SK-N-SH (cell line): Measurements from ENCODE around the gene ABI3. TPM values are rescaled to one million over a fixed set of nuclear protein-coding genes. Genes with fewer than 3 reads are reported as not detected.

Experiments used
- CTCF ChIA-PET: fragments of 300-600, 350-600 bp; formaldehyde crosslinking; extraction: SDS; loops from one replicate; lab custom pipeline; 2021; lab: Yijun Ruan, JAX
- POLR2A ChIA-PET: fragments of 350-600 bp; sonication (Branson Sonifier 250); formaldehyde crosslinking; extraction: SDS; loops from one replicate; lab custom pipeline; 2020; ENCODE audit warnings: antibody characterized with exemption, inconsistent platforms; lab: Yijun Ruan, JAX
- DNase-seq: peaks from one replicate; pipeline ENCODE4 v3.0.0; 2012
- H2AFZ ChIP-seq: fragments of 200-600 bp; sonication (generic); 2 replicates; pipeline ENCODE4 v1.8.1; 2016; ENCODE audit warnings: antibody characterized with exemption, mild to moderate bottlenecking, low read depth
- H3F3A ChIP-seq: fragments of 200-600 bp; sonication (generic); replicated peaks from 2 replicates; pipeline ENCODE3; 2016; ENCODE audit warnings: antibody characterized with exemption, mild to moderate bottlenecking; ENCODE audit not compliant: insufficient read depth
- H3K27ac ChIP-seq, 2 experiments: fragments of 200-500 bp in 1 of 2; fragments of 200-600 bp in 1 of 2; sonication (Bioruptor generic) in 1 of 2; sonication (generic), shearing (Covaris generic) in 1 of 2; 2 replicates each; pipeline versions ENCODE4 v1.5.1 to v1.6.1; 2014 to 2016; ENCODE audit warnings: low read depth in 2 of 2, inconsistent platforms in 1 of 2, low read length in 1 of 2, mild to moderate bottlenecking in 1 of 2, mixed read lengths in 1 of 2
- H3K27me3 ChIP-seq: fragments of 200-600 bp; sonication (generic), shearing (Covaris generic); 2 replicates; pipeline ENCODE4 v1.6.1; 2016; ENCODE audit warnings: mixed run types; ENCODE audit not compliant: insufficient read depth
- H3K36me3 ChIP-seq, 2 experiments: fragments of 200-500 bp in 1 of 2; fragments of 200-600 bp in 1 of 2; sonication (Bioruptor generic) in 1 of 2; sonication (generic) in 1 of 2; replicated peaks in 1 of 2; 2 replicates each; pipeline versions ENCODE3 to v1.5.1; 2014 to 2016; ENCODE audit warnings: low read length in 1 of 2, mild to moderate bottlenecking in 1 of 2; ENCODE audit not compliant: insufficient read depth in 2 of 2, control insufficient read depth in 1 of 2
- H3K4me1 ChIP-seq, 2 experiments: fragments of 200-500 bp in 1 of 2; fragments of 200-600 bp in 1 of 2; sonication (Bioruptor generic) in 1 of 2; sonication (generic), shearing (Covaris generic) in 1 of 2; 2 replicates each; pipeline versions ENCODE4 v1.5.1 to v1.6.1; 2014 to 2016; ENCODE audit warnings: low read depth in 1 of 2, low read length in 1 of 2, mixed run types in 1 of 2; ENCODE audit not compliant: insufficient read depth in 2 of 2, control insufficient read depth in 1 of 2
- H3K4me2 ChIP-seq: fragments of 200-600 bp; sonication (generic), shearing (Covaris generic); 2 replicates; pipeline ENCODE4 v1.6.1; 2017; ENCODE audit warnings: mixed run types
- H3K4me3 ChIP-seq, 2 experiments: fragments of 200-500 bp in 1 of 2; fragments of 200-600 bp in 1 of 2; sonication (Bioruptor generic) in 1 of 2; sonication (generic), shearing (Covaris generic) in 1 of 2; 2 replicates each; pipeline versions ENCODE4 v1.5.1 to v1.8.1; 2014 to 2016; ENCODE audit warnings: low read depth in 2 of 2, inconsistent platforms in 1 of 2, low read length in 1 of 2, mild to moderate bottlenecking in 1 of 2, mixed read lengths in 1 of 2, moderate library complexity in 1 of 2
- H3K79me2 ChIP-seq: fragments of 200-600 bp; sonication (generic); 2 replicates; pipeline ENCODE4 v1.8.1; 2017; ENCODE audit warnings: mild to moderate bottlenecking; ENCODE audit not compliant: insufficient read depth
- H3K9ac ChIP-seq: fragments of 200-600 bp; sonication (generic); 2 replicates; pipeline ENCODE4 v1.6.1; 2017; ENCODE audit warnings: mixed run types
- H3K9me2 ChIP-seq: fragments of 200-600 bp; sonication (generic); 2 replicates; pipeline ENCODE4 v1.6.1; 2017; ENCODE audit warnings: mixed run types
- H3K9me3 ChIP-seq: fragments of 200-600 bp; sonication (generic); 2 replicates; pipeline ENCODE4 v1.6.1; 2017; ENCODE audit warnings: mixed run types, mild to moderate bottlenecking, moderate library complexity
- H4K20me1 ChIP-seq: fragments of 200-600 bp; sonication (generic); 2 replicates; pipeline ENCODE4 v1.6.1; 2017; ENCODE audit warnings: mild to moderate bottlenecking, mixed run types; ENCODE audit not compliant: insufficient read depth
- CHD2 ChIP-seq: fragments of 150-350 bp; IDR thresholded peaks from 2 replicates; pipeline ENCODE4 v1.6.1; 2018; ENCODE audit warnings: low read length; ENCODE audit not compliant: partially characterized antibody
- ELF1 ChIP-seq: IDR thresholded peaks from 2 replicates; pipeline ENCODE4 v1.4.0; 2012
- EZH2phosphoT487 ChIP-seq: fragments of 200-600 bp; sonication (generic); IDR thresholded peaks from 2 replicates; pipeline ENCODE4 v1.6.1; 2017; ENCODE audit warnings: low read depth, mixed run types, mild to moderate bottlenecking, antibody characterized with exemption, moderate library complexity, borderline replicate concordance
- FOSL2 ChIP-seq: IDR thresholded peaks from 2 replicates; pipeline ENCODE4 v1.4.0; 2012; ENCODE audit warnings: low read depth, mild to moderate bottlenecking, moderate library complexity, borderline replicate concordance
- GATA2 ChIP-seq: sonication (generic); formaldehyde crosslinking; IDR thresholded peaks from 2 replicates; pipeline ENCODE4 v1.5.0; 2020; ENCODE audit warnings: mild to moderate bottlenecking, missing genetic modification reagents
- JUND ChIP-seq: IDR thresholded peaks from 2 replicates; pipeline ENCODE4 v1.4.0; 2012
- MAX ChIP-seq: IDR thresholded peaks from 2 replicates; pipeline ENCODE4 v1.4.0; 2012; ENCODE audit warnings: low read depth
- MEF2A ChIP-seq: IDR thresholded peaks from 2 replicates; pipeline ENCODE4 v1.4.0; 2012; ENCODE audit warnings: low read depth, borderline replicate concordance
- NFIC ChIP-seq: IDR thresholded peaks from 2 replicates; pipeline ENCODE4 v1.4.0; 2012; ENCODE audit warnings: borderline replicate concordance
- POLR2AphosphoS5 ChIP-seq: IDR thresholded peaks from 2 replicates; pipeline ENCODE4 v1.6.1; 2012; ENCODE audit warnings: low read depth, low read length
- RAD21 ChIP-seq: IDR thresholded peaks from 2 replicates; pipeline ENCODE4 v1.6.1; 2012; ENCODE audit warnings: mild to moderate bottlenecking, low read length
- RCOR1 ChIP-seq: fragments of 150-350 bp; IDR thresholded peaks from 2 replicates; pipeline ENCODE4 v1.6.1; 2017; ENCODE audit warnings: antibody characterized with exemption, low read length
- RFX5 ChIP-seq: IDR thresholded peaks from 2 replicates; pipeline ENCODE4 v1.6.1; 2012; ENCODE audit warnings: mild to moderate bottlenecking, improper control_type of control experiment, low read length
- RXRA ChIP-seq: IDR thresholded peaks from 2 replicates; pipeline ENCODE4 v1.4.0; 2012; ENCODE audit warnings: low read depth, mild to moderate bottlenecking, borderline replicate concordance
- SIN3A ChIP-seq: IDR thresholded peaks from 2 replicates; pipeline ENCODE4 v1.6.1; 2012; ENCODE audit warnings: low read depth, mild to moderate bottlenecking, low read length, moderate library complexity, borderline replicate concordance
- TAF1 ChIP-seq: IDR thresholded peaks from 2 replicates; pipeline ENCODE4 v1.6.1; 2012; ENCODE audit warnings: low read depth, mild to moderate bottlenecking, low read length, moderate library complexity, borderline replicate concordance
- USF1 ChIP-seq: IDR thresholded peaks from 2 replicates; pipeline ENCODE4 v1.4.0; 2012; ENCODE audit warnings: low read depth, borderline replicate concordance
- YY1 ChIP-seq: IDR thresholded peaks from 2 replicates; pipeline ENCODE4 v1.4.0; 2012; ENCODE audit warnings: low read depth, mild to moderate bottlenecking
- WGBS: methylation state at CpG from one replicate; pipeline ENCODE4 v1.1.6; 2017; ENCODE audit warnings: low lambda C conversion rate; 5-methylcytosine and 5-hydroxymethylcytosine counted together
- polyA plus RNA-seq, 3 experiments: library from polyadenylated mRNA; depleted of rRNA; stranded (reverse); fragments of >200 nt; gene quantifications; 2 replicates each; pipeline ENCODE4 v1.2.3, GENCODE V29; 2012
- TF ChIP-seq, protein P1 (sequence below): fragments of 150-350 bp; IDR thresholded peaks from 2 replicates; pipeline ENCODE4 v1.6.1; 2016; ENCODE audit warnings: mild to moderate bottlenecking, low read depth, low read length
- TF ChIP-seq, protein P2 (sequence below): IDR thresholded peaks from 2 replicates; pipeline ENCODE4; 2012
- TF ChIP-seq, protein P3 (sequence below): fragments of 200-600 bp; sonication (generic); IDR thresholded peaks from 2 replicates; pipeline ENCODE4 v1.6.1; 2017; ENCODE audit warnings: antibody characterized with exemption, mild to moderate bottlenecking, moderate library complexity
- TF ChIP-seq, protein P4 (sequence below): IDR thresholded peaks from 2 replicates; pipeline ENCODE4 v1.6.1; 2012; ENCODE audit warnings: mild to moderate bottlenecking, low read depth, low read length, moderate library complexity

ABI3 gene
- polyA plus RNA-seq, 1 of the 3 experiments (the other 2 are of a cell fraction) = 4.7 TPM

DNA sequence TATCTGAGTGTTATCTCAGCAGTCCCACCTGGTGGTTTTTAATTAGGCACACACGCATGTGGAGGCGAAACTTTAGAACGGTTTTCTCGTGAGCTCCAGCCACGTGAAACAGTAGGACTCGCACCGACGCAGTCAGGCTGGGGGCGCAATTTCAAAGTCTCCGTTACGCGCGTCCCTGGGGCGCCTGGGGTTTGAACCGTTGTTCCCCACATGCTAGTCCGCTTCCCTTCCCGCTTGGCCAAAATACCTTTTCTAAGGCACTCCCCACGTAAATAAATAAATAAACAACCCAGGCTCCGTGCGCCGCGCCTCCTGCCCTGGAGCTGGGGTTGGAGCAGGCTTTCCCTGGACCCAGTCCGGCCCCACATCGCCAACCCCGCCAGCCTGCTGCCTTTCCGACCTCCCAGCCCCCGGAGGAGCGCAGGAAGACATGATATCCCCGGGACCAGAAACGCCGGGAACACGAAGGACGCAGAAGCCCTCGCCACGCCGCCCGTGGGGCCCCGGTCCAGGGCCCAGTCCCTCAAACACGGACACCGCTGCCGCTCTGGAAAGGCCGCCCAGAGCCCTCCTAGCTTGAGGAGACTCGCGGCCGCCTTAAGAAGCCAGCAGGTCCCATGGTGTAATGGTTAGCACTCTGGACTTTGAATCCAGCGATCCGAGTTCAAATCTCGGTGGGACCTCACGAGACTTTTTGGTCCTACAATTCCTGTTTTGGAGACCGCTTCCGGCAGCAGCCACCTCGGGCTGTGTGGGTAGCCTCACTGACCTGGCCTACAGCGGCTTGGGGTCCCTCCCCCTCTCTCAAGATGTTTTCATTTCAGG lies 18.4 kb upstream of the ABI3 start:
- peak; percentile 88 for DNase-seq
- Histone ChIP-seq H3K9me3 (no peaks in the 10 kb centered on the region), H3F3A (peaks cover 21% of the 10 kb centered on the region), H3K4me2 (peak overlapping the region; percentile 74), H3K79me2 (no peaks in the 10 kb centered on the region), H2AFZ (peak overlapping the region; percentile 92), H3K9me2 (no peaks in the 10 kb centered on the region), H3K9ac (peak overlapping the region; percentile 79), H3K27ac (peak overlapping the region; percentile 90 to 94), H3K4me1 (peaks cover 0 to 3% of the 10 kb centered on the region in 2 experiments; a peak in 2 of 4 replicates), H3K27me3 (no peaks in the 10 kb centered on the region; the same call in 1 of the 2 replicates), H3K4me3 (peak overlapping the region; percentile 64 to 77), H3K36me3 (no peaks in the 10 kb centered on the region), H4K20me1 (no peaks in the 10 kb centered on the region)
- under 1% methylated on average over 48 of the region's 53 CpGs for WGBS
- ChIA-PET POLR2A (no interaction called here), CTCF (interaction anchor here (0.6 to 8.6 kb wide), 15 partner anchors 10 to 378 kb away, joined by 3 to 77 read pairs (median 4); partner anchors contain the start of gene PHOSPHO1)
- TF ChIP-seq RCOR1 (peak; percentile 59), MAX (peak; percentile 100), JUND (no peak), YY1 (peak; percentile 74), NFIC (peak; percentile 10; the same call in 1 of the 2 replicates), RFX5 (no peak), FOSL2 (peak; percentile 90), CHD2 (peak; percentile 77), SIN3A (peak; percentile 74; the same call in 1 of the 2 replicates), RXRA (peak; percentile 44; the same call in 1 of the 2 replicates), POLR2AphosphoS5 (peak; percentile 38; the same call in 1 of the 2 replicates), RAD21 (no peak), GATA2 (CRISPR knock-in tag) (no peak; the same call in 1 of the 2 replicates), TAF1 (peak; percentile 68; the same call in 1 of the 2 replicates), ELF1 (peak; percentile 76), MEF2A (no peak), USF1 (peak; percentile 50; the same call in 1 of the 2 replicates), EZH2phosphoT487 (no peak)
- TF ChIP-seq, protein P1, sequence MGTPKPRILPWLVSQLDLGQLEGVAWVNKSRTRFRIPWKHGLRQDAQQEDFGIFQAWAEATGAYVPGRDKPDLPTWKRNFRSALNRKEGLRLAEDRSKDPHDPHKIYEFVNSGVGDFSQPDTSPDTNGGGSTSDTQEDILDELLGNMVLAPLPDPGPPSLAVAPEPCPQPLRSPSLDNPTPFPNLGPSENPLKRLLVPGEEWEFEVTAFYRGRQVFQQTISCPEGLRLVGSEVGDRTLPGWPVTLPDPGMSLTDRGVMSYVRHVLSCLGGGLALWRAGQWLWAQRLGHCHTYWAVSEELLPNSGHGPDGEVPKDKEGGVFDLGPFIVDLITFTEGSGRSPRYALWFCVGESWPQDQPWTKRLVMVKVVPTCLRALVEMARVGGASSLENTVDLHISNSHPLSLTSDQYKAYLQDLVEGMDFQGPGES = no peak
- TF ChIP-seq, protein P2, sequence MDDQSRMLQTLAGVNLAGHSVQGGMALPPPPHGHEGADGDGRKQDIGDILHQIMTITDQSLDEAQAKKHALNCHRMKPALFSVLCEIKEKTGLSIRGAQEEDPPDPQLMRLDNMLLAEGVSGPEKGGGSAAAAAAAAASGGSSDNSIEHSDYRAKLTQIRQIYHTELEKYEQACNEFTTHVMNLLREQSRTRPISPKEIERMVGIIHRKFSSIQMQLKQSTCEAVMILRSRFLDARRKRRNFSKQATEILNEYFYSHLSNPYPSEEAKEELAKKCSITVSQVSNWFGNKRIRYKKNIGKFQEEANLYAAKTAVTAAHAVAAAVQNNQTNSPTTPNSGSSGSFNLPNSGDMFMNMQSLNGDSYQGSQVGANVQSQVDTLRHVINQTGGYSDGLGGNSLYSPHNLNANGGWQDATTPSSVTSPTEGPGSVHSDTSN = no peak
- TF ChIP-seq, protein P3, sequence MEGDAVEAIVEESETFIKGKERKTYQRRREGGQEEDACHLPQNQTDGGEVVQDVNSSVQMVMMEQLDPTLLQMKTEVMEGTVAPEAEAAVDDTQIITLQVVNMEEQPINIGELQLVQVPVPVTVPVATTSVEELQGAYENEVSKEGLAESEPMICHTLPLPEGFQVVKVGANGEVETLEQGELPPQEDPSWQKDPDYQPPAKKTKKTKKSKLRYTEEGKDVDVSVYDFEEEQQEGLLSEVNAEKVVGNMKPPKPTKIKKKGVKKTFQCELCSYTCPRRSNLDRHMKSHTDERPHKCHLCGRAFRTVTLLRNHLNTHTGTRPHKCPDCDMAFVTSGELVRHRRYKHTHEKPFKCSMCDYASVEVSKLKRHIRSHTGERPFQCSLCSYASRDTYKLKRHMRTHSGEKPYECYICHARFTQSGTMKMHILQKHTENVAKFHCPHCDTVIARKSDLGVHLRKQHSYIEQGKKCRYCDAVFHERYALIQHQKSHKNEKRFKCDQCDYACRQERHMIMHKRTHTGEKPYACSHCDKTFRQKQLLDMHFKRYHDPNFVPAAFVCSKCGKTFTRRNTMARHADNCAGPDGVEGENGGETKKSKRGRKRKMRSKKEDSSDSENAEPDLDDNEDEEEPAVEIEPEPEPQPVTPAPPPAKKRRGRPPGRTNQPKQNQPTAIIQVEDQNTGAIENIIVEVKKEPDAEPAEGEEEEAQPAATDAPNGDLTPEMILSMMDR = peak; percentile 55
- TF ChIP-seq, protein P4, sequence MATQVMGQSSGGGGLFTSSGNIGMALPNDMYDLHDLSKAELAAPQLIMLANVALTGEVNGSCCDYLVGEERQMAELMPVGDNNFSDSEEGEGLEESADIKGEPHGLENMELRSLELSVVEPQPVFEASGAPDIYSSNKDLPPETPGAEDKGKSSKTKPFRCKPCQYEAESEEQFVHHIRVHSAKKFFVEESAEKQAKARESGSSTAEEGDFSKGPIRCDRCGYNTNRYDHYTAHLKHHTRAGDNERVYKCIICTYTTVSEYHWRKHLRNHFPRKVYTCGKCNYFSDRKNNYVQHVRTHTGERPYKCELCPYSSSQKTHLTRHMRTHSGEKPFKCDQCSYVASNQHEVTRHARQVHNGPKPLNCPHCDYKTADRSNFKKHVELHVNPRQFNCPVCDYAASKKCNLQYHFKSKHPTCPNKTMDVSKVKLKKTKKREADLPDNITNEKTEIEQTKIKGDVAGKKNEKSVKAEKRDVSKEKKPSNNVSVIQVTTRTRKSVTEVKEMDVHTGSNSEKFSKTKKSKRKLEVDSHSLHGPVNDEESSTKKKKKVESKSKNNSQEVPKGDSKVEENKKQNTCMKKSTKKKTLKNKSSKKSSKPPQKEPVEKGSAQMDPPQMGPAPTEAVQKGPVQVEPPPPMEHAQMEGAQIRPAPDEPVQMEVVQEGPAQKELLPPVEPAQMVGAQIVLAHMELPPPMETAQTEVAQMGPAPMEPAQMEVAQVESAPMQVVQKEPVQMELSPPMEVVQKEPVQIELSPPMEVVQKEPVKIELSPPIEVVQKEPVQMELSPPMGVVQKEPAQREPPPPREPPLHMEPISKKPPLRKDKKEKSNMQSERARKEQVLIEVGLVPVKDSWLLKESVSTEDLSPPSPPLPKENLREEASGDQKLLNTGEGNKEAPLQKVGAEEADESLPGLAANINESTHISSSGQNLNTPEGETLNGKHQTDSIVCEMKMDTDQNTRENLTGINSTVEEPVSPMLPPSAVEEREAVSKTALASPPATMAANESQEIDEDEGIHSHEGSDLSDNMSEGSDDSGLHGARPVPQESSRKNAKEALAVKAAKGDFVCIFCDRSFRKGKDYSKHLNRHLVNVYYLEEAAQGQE = peak; percentile 43; the same call in 1 of the 2 replicates
